GM12875 (cell line): ENCODE data around the gene MDC1.
"Not testable (repeated sequence)": the region's sequence is repeated elsewhere in the genome, so short reads cannot be mapped to it uniquely, and the experiment has no call there.

Source experiments
- H3K4me3 ChIP-seq: one replicate; pipeline ENCODE4 v1.5.1; 2011; ENCODE audit warnings: low read depth, low read length, control low read depth
- CTCF ChIP-seq: IDR thresholded peaks from 2 replicates; pipeline ENCODE4 v1.5.1; 2011; ENCODE audit warnings: low read depth, mild to moderate bottlenecking, control low read depth, inconsistent platforms, low read length, moderate library complexity, borderline replicate concordance; ENCODE audit not compliant: insufficient read depth

The MDC1 gene

GRCh38 chr6:30761791-30762429 is 44.8 kb upstream of the MDC1 start:
- no peak for TF ChIP-seq CTCF
- H3K4me3 ChIP-seq = no peak overlapping the region

GRCh38 chr6:30760549-30760948 is 43.5 kb upstream of the MDC1 start:
- no peak for TF ChIP-seq CTCF

DNA sequence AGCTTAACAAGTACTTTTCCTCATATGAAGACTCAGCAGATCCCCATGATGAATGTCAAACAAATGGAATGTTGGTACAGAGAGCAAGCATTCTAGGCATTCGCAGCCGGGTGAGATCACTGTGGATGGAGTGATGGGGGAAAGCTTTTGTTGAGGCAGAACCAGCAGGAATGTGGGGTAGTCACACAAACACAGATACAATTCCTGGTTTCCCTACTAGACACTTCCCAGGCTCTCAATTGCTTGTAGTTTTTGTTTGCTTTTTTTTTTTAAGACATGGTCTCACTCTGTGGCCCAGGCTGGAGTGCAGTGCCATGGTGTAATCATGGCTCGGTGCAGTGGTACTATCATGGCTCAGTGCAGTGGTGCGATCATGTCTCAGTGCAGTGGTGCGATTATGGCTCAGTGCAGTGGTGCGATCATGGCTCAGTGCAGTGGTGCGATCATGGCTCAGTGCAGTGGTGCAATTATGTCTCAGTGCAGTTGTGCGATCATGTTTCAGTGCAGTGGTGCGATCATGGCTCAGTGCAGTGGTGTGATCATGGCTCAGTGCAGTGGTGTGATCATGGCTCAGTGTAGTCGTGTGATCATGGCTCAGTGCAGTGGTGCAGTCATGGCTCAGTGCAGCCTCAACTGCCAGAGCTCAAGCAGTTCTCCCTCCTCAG is 42.6 kb upstream of the MDC1 start:
- TF ChIP-seq CTCF = no peak
- no peak overlapping the region for H3K4me3 ChIP-seq

More at GRCh38 chr6:30760549-30760948, 43.5 kb upstream of the MDC1 start:
- H3K4me3 ChIP-seq = no peak overlapping the region

- H3K4me3 ChIP-seq = no peak overlapping the region
- TF ChIP-seq CTCF = no peak
These were observed 40.3 kb upstream of the MDC1 start for GRCh38 chr6:30757261-30757904.

GRCh38 chr6:30756405-30757003 is 39.4 kb upstream of the MDC1 start:
- H3K4me3 ChIP-seq = not testable (repeated sequence)

DNA sequence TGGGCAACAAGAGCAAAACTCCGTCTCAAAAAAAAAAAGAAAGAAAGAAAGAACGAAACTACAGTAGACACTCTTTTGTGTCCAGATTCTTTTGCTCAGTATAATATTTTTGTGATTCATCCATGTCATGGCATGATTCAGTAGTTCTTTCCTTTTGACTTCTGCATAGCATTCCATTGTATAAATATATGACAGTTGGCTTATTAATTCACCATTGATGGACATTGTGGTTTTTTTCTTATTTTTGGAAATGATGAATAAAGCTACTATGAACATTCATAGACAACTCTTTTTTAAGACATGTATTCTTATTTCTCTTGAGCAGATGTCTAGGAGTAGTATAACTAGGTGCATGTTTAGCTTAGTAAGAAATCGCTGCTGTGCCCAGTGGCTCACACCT is 37.5 kb upstream of the MDC1 start:
- H3K4me3 ChIP-seq = no peak overlapping the region
- no peak for TF ChIP-seq CTCF

GRCh38 chr6:30752157-30752927 is 35.3 kb upstream of the MDC1 start:
- TF ChIP-seq CTCF = no peak
- no peak overlapping the region for H3K4me3 ChIP-seq
